ENCODE results near the gene RMI1.
"Not testable (repeated sequence)": the region's sequence is repeated elsewhere in the genome, so short reads cannot be mapped to it uniquely, and the experiment has no call there.

Gene RMI1

GRCh38 chr9:83980395-83981125 is at the start of gene RMI1:
RMI1 (plus strand) TSS chr9:83980805; CDS start chr9:84000987, 20,182 bp downstream.
- peak; percentile 98 for DNase-seq (ENCODE audit: low spot score)

- DNase-seq (ENCODE audit: low spot score): no peak
Observed at GRCh38 chr9:83930881-83931280, 49.7 kb upstream of the RMI1 start.

- no peak for DNase-seq (ENCODE audit: low spot score)
Observed at GRCh38 chr9:83932011-83932410, 48.6 kb upstream of the RMI1 start.

GRCh38 chr9:83932851-83933250 is 47.8 kb upstream of the RMI1 start:
- DNase-seq (ENCODE audit: low spot score): no peak

GRCh38 chr9:83933790-83934189 is 46.8 kb upstream of the RMI1 start:
- no peak for DNase-seq (ENCODE audit: low spot score)

- DNase-seq (ENCODE audit: low spot score): no peak
Observed at GRCh38 chr9:83934569-83935275, 45.9 kb upstream of the RMI1 start.

- no peak for DNase-seq (ENCODE audit: low spot score)
Observed at GRCh38 chr9:83935276-83935935, 45.2 kb upstream of the RMI1 start.

GRCh38 chr9:83936523-83936922 is 44.1 kb upstream of the RMI1 start:
- DNase-seq (ENCODE audit: low spot score): no peak

- peak; percentile 82 for DNase-seq (ENCODE audit: low spot score)
Observed at GRCh38 chr9:83937861-83938455, 42.6 kb upstream of the RMI1 start.

- DNase-seq (ENCODE audit: low spot score): no peak
Observed at GRCh38 chr9:83940590-83941303, 39.9 kb upstream of the RMI1 start.

- not testable (repeated sequence) for DNase-seq (ENCODE audit: low spot score)
Observed at GRCh38 chr9:83948096-83948495, 32.5 kb upstream of the RMI1 start.

- no peak for DNase-seq (ENCODE audit: low spot score)
Observed at GRCh38 chr9:83956086-83956435, 24.5 kb upstream of the RMI1 start.

- peak; percentile 63 for DNase-seq (ENCODE audit: low spot score)
Observed at GRCh38 chr9:83956436-83957247, 24.0 kb upstream of the RMI1 start.

GRCh38 chr9:83957248-83957513 is 23.4 kb upstream of the RMI1 start:
- no peak for DNase-seq (ENCODE audit: low spot score)

GRCh38 chr9:83959061-83959460 is 21.5 kb upstream of the RMI1 start:
- no peak for DNase-seq (ENCODE audit: low spot score)

GRCh38 chr9:83960991-83961390 is 19.6 kb upstream of the RMI1 start:
- no peak for DNase-seq (ENCODE audit: low spot score)

- DNase-seq (ENCODE audit: low spot score): no peak
Observed at GRCh38 chr9:83962165-83962564, 18.4 kb upstream of the RMI1 start.

- peak; percentile 66 for DNase-seq (ENCODE audit: low spot score)
Observed at GRCh38 chr9:83964973-83965349, 15.6 kb upstream of the RMI1 start.

GRCh38 chr9:83965350-83966208 is 15.0 kb upstream of the RMI1 start:
- peak; percentile 49 for DNase-seq (ENCODE audit: low spot score)

- DNase-seq (ENCODE audit: low spot score): no peak
Observed at GRCh38 chr9:83966209-83966582, 14.4 kb upstream of the RMI1 start.

GRCh38 chr9:83967073-83967472 is 13.5 kb upstream of the RMI1 start:
- no peak for DNase-seq (ENCODE audit: low spot score)

All from cerebellar cortex (tissue), 1 donor.